Liver (tissue), 9 donors: ENCODE measurements around the gene DMD. TPM values are rescaled to one million over a fixed set of nuclear protein-coding genes. Genes with fewer than 3 reads are reported as not detected.

ENCODE experiments used
- DNase-seq: peaks from one replicate; pipeline ENCODE4 v3.0.0-alpha.2; 2017; ENCODE audit warnings: low spot score
- H3K27ac ChIP-seq, 2 donors: one replicate each; pipeline ENCODE4 v1.7.0; 2013; ENCODE audit warnings: inconsistent platforms in 2 of 2, low read length in 2 of 2, control low read depth in 1 of 2, low read depth in 1 of 2, mild to moderate bottlenecking in 1 of 2
- H3K27me3 ChIP-seq, 4 donors: one replicate each; pipeline versions ENCODE4 v1.6.1 to v1.7.0; 2013; ENCODE audit warnings: low read length in 3 of 4, inconsistent platforms in 1 of 4, mild to moderate bottlenecking in 1 of 4, moderate library complexity in 1 of 4; ENCODE audit not compliant: control insufficient read depth in 4 of 4, insufficient read depth in 4 of 4
- H3K36me3 ChIP-seq, 4 donors: one replicate each; pipeline versions ENCODE4 v1.6.1 to v1.7.0; 2013; ENCODE audit warnings: low read length in 3 of 4, mild to moderate bottlenecking in 3 of 4, low read depth in 1 of 4, moderate library complexity in 1 of 4; ENCODE audit not compliant: control insufficient read depth in 4 of 4, insufficient read depth in 3 of 4
- H3K4me1 ChIP-seq, 4 donors: one replicate each; pipeline versions ENCODE4 v1.6.1 to v1.7.0; 2013; ENCODE audit warnings: low read length in 3 of 4, mild to moderate bottlenecking in 3 of 4, moderate library complexity in 1 of 4; ENCODE audit not compliant: control insufficient read depth in 4 of 4, insufficient read depth in 4 of 4
- H3K4me3 ChIP-seq, 3 donors: one replicate each; pipeline versions ENCODE4 v1.6.1 to v1.7.0; 2013; ENCODE audit warnings: low read length in 3 of 3, control low read depth in 1 of 3, low read depth in 1 of 3, mild to moderate bottlenecking in 1 of 3
- H3K9ac ChIP-seq, 2 donors: one replicate each; pipeline ENCODE4 v1.7.0; 2013; ENCODE audit warnings: low read length in 2 of 2, mild to moderate bottlenecking in 2 of 2, moderate library complexity in 2 of 2, control low read depth in 1 of 2, low read depth in 1 of 2
- H3K9me3 ChIP-seq, 4 donors: one replicate each; pipeline versions ENCODE4 v1.6.1 to v1.7.0; 2013; ENCODE audit warnings: low read length in 3 of 4; ENCODE audit not compliant: control insufficient read depth in 4 of 4
- CTCF ChIP-seq: fragments of 150-350 bp; IDR thresholded peaks from 2 replicates; pipeline ENCODE4 v1.5.1; 2017; ENCODE audit warnings: improper control_type of control experiment, low read depth, low read length; ENCODE audit not compliant: missing input control
- EGR1 ChIP-seq, 2 donors: IDR thresholded peaks; 2 replicates each; pipeline ENCODE4 v1.6.1; 2016 to 2018; ENCODE audit warnings: antibody characterized with exemption in 2 of 2, low read depth in 2 of 2
- FOXA1 ChIP-seq: IDR thresholded peaks from 2 replicates; pipeline ENCODE4 v1.6.1; 2016; ENCODE audit warnings: antibody characterized with exemption
- HNF4A ChIP-seq, 2 donors: conservative IDR thresholded peaks; 2 replicates each; pipeline ENCODE4 v1.6.1; 2016; ENCODE audit warnings: antibody characterized with exemption in 2 of 2, mild to moderate bottlenecking in 2 of 2
- JUND ChIP-seq, 2 donors: IDR thresholded peaks; 2 replicates each; pipeline ENCODE4 v1.6.1; 2016; ENCODE audit warnings: antibody characterized with exemption in 2 of 2
- NR2F2 ChIP-seq: IDR thresholded peaks from 2 replicates; pipeline ENCODE4 v1.6.1; 2016; ENCODE audit warnings: antibody characterized with exemption
- RAD21 ChIP-seq, 2 donors: IDR thresholded peaks; 2 replicates each; pipeline ENCODE4 v1.6.1; 2016; ENCODE audit warnings: antibody characterized with exemption in 2 of 2, mild to moderate bottlenecking in 2 of 2
- REST ChIP-seq: IDR thresholded peaks from 2 replicates; pipeline ENCODE4 v1.6.1; 2016; ENCODE audit warnings: antibody characterized with exemption, mild to moderate bottlenecking
- SP1 ChIP-seq: IDR thresholded peaks from 2 replicates; pipeline ENCODE4 v1.6.1; 2018; ENCODE audit warnings: antibody characterized with exemption, mild to moderate bottlenecking
- YY1 ChIP-seq: IDR thresholded peaks from 2 replicates; pipeline ENCODE4 v1.6.1; 2016; ENCODE audit warnings: antibody characterized with exemption, mild to moderate bottlenecking
- ZBTB33 ChIP-seq: IDR thresholded peaks from 2 replicates; pipeline ENCODE4 v1.6.1; 2016; ENCODE audit warnings: antibody characterized with exemption
- WGBS: extraction: QIAGEN DNeasy Blood & Tissue Kit; methylation state at CpG from one replicate; pipeline ENCODE4 v1.1.7; 2013; 5-methylcytosine and 5-hydroxymethylcytosine counted together
- polyA plus RNA-seq, 2 donors: library from polyadenylated mRNA; stranded (reverse) in 1 of 2; unstranded in 1 of 2; fragments of 200-250 nt in 1 of 2; fragments of >200 nt in 1 of 2; fragmentation: Nextera tagmentation in 1 of 2; extraction: Ambion mirVana in 1 of 2; gene quantifications; one replicate each; pipeline versions ENCODE4 v1.2.1 to v1.2.3, GENCODE V29; 2013 to 2015
- total RNA-seq, 2 donors: library from RNA; depleted of rRNA; stranded (reverse); fragments of >200 nt; gene quantifications; one replicate each; pipeline ENCODE4 v1.2.3, GENCODE V29; 2014
- donor health status: healthy.
- donor health status: healthy.
- donor health status: healthy.
- donor health status: healthy.
- donor health status: healthy.

Gene DMD
- total and polyA plus RNA-seq, 4 donors, result 14.6 to 61.9 (median 23.9) TPM

- Histone ChIP-seq H3K9me3 (no peaks in the 10 kb centered on the region), H3K36me3 (peaks cover 0 to 10% (median 7%) of the 10 kb centered on the region in 4 donors), H3K9ac (no peak overlapping the region), H3K27ac (no peak overlapping the region), H3K4me1 (no peaks in the 10 kb centered on the region), H3K4me3 (no peak overlapping the region), H3K27me3 (no peaks in the 10 kb centered on the region)
- no peak for TF ChIP-seq SP1
- no peak for TF ChIP-seq FOXA1
- no peak for TF ChIP-seq JUND (IDR thresholded peaks at IDR 0.05)
- no peak for TF ChIP-seq CTCF
- TF ChIP-seq ZBTB33, result no peak
- no peak for TF ChIP-seq REST
- DNase-seq, result no peak
- WGBS, result 91% methylated on average over 1 of the region's 1 CpG
Observed at GRCh38 chrX:31200430-31200829, 2010.9 kb downstream of the DMD start.

- no peak overlapping the region for H3K9ac ChIP-seq
- no peaks in the 10 kb centered on the region for H3K9me3 ChIP-seq
- no peaks in the 10 kb centered on the region for H3K27me3 ChIP-seq
- no peaks in the 10 kb centered on the region for H3K4me1 ChIP-seq
- 49% methylated on average over 5 of the region's 5 CpGs for WGBS
- no peak overlapping the region for H3K4me3 ChIP-seq
- H3K36me3 ChIP-seq, result peaks cover 0 to 9% (median 5%) of the 10 kb centered on the region in 4 donors
- H3K27ac ChIP-seq, result no peak overlapping the region
- TF ChIP-seq HNF4A (conservative IDR thresholded peaks at IDR 0.05) (no peak), EGR1 (IDR thresholded peaks at IDR 0.05; ENCODE audit: low read depth in 2 of 2) (no peak), RAD21 (IDR thresholded peaks at IDR 0.05) (no peak), SP1 (no peak), NR2F2 (no peak), YY1 (no peak)
- no peak for DNase-seq
Observed at GRCh38 chrX:31199840-31200114, 2011.6 kb downstream of the DMD start.
